Measurements from ENCODE around the gene DDA1. TPM values are rescaled to one million over a fixed set of nuclear protein-coding genes. Genes with fewer than 3 reads are reported as not detected.

Gene DDA1
- total RNA-seq, 1 experiment from 2014 or later = 72.5 TPM

GRCh38 chr19:17262557-17262956 lies 46.8 kb upstream of the DDA1 start:
- H3K4me2 ChIP-seq = no peak overlapping the region
- CTCF ChIA-PET = no interaction called here

GRCh38 chr19:17263712-17264640 lies 45.4 kb upstream of the DDA1 start:
- Histone ChIP-seq H3K9me3 (ENCODE audit: insufficient read depth, low read depth) (no peaks in the 10 kb centered on the region), H3K79me2 (ENCODE audit: low read depth) (peaks cover 14% of the 10 kb centered on the region), H3K36me3 (ENCODE audit: low read depth) (no peaks in the 10 kb centered on the region), H3F3A (ENCODE audit: insufficient read depth, low read depth) (peaks cover 32% of the 10 kb centered on the region), H4K20me1 (ENCODE audit: insufficient read depth) (no peaks in the 10 kb centered on the region), H3K27me3 (ENCODE audit: insufficient read depth, low read depth) (no peaks in the 10 kb centered on the region), H3K9me2 (ENCODE audit: insufficient read depth) (no peaks in the 10 kb centered on the region), H3K4me1 (replicated peaks; ENCODE audit: insufficient read depth) (peaks cover 28% of the 10 kb centered on the region), H3K27ac (no peak overlapping the region), H3K4me3 (no peak overlapping the region), H2AFZ (no peak overlapping the region), H3K4me2 (no peak overlapping the region)
- ChIA-PET CTCF (no interaction called here), POLR2A (ENCODE audit: unreplicated experiment) (no interaction called here)
- intact Hi-C loops (cut with micrococcal nuclease; ENCODE audit: unreplicated experiment) = loop anchor here (5.0 kb wide), 1 partner anchor 37 kb away; the partner anchor contains the start of gene OCEL1
- DNase-seq = peak in 1 of 2 experiments; percentile 32
- TF ChIP-seq, protein P1, sequence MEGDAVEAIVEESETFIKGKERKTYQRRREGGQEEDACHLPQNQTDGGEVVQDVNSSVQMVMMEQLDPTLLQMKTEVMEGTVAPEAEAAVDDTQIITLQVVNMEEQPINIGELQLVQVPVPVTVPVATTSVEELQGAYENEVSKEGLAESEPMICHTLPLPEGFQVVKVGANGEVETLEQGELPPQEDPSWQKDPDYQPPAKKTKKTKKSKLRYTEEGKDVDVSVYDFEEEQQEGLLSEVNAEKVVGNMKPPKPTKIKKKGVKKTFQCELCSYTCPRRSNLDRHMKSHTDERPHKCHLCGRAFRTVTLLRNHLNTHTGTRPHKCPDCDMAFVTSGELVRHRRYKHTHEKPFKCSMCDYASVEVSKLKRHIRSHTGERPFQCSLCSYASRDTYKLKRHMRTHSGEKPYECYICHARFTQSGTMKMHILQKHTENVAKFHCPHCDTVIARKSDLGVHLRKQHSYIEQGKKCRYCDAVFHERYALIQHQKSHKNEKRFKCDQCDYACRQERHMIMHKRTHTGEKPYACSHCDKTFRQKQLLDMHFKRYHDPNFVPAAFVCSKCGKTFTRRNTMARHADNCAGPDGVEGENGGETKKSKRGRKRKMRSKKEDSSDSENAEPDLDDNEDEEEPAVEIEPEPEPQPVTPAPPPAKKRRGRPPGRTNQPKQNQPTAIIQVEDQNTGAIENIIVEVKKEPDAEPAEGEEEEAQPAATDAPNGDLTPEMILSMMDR (conservative IDR thresholded peaks at IDR 0.05) = no peak
- no peak for TF ChIP-seq EZH2 (IDR thresholded peaks at IDR 0.05; ENCODE audit: low read depth)
- BruUV-seq (replicated peaks) = no TSS peak

More at GRCh38 chr19:17262557-17262956, 46.8 kb upstream of the DDA1 start:
- no peak overlapping the region for H3K4me3 ChIP-seq
- no peaks in the 10 kb centered on the region for H3K36me3 ChIP-seq (ENCODE audit: low read depth)
- no TSS peak for BruUV-seq (replicated peaks)
- POLR2A ChIA-PET (ENCODE audit: unreplicated experiment) = no interaction called here
- no peak for DNase-seq
- intact Hi-C loops (cut with micrococcal nuclease; ENCODE audit: unreplicated experiment) = loop anchor here (5.0 kb wide), 1 partner anchor 35 kb away; the partner anchor contains the start of gene OCEL1
- H3K79me2 ChIP-seq (ENCODE audit: low read depth) = peaks cover 2% of the 10 kb centered on the region
- no peaks in the 10 kb centered on the region for H3K9me3 ChIP-seq (ENCODE audit: insufficient read depth, low read depth)
- no peaks in the 10 kb centered on the region for H3K9me2 ChIP-seq (ENCODE audit: insufficient read depth)
- TF ChIP-seq EZH2 (IDR thresholded peaks at IDR 0.05; ENCODE audit: low read depth) = no peak
- TF ChIP-seq, protein P1 (conservative IDR thresholded peaks at IDR 0.05) = no peak
- H2AFZ ChIP-seq = no peak overlapping the region
- H4K20me1 ChIP-seq (ENCODE audit: insufficient read depth) = no peaks in the 10 kb centered on the region
- peaks cover 28% of the 10 kb centered on the region for H3K4me1 ChIP-seq (replicated peaks; ENCODE audit: insufficient read depth)
- H3K27me3 ChIP-seq (ENCODE audit: insufficient read depth, low read depth) = no peaks in the 10 kb centered on the region
- H3F3A ChIP-seq (ENCODE audit: insufficient read depth, low read depth) = peaks cover 27% of the 10 kb centered on the region
- H3K27ac ChIP-seq = no peak overlapping the region

DNA sequence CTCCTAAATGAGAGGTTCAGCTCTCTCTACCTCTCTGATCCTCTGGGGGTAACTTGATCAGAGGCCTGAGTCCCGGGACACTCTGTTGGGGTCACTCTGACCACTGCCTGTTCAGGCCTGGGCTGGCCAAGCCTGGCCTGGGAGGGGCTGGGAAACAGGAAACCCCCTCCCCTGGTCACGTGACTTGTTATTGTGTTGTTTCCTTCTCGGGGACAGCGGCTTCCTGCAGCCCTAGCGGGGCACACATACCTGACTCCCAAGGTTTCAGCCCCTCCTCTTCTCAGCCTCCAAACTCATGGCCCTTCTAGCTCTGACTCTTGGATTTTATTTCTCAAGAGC lies 44.8 kb upstream of the DDA1 start, which contains the start of gene USHBP1:
Gene USHBP1, minus strand, starts transcription at position 105 of the 339 bp plus-strand sequence. CDS start 446 bp downstream, outside the sequence.
- intact Hi-C loops (cut with micrococcal nuclease; ENCODE audit: unreplicated experiment) = loop anchor here (5.0 kb wide), 1 partner anchor 37 kb away; the partner anchor contains the start of gene OCEL1

More for the DNA sequence above, 44.8 kb upstream of the DDA1 start, which contains the start of gene USHBP1:
- no peaks in the 10 kb centered on the region for H3K9me3 ChIP-seq (ENCODE audit: insufficient read depth, low read depth)
- H3K4me1 ChIP-seq (replicated peaks; ENCODE audit: insufficient read depth) = peaks cover 28% of the 10 kb centered on the region
- ChIA-PET POLR2A (ENCODE audit: unreplicated experiment) (interaction anchor here (0.6 kb wide), 1 partner anchor 9 kb away, joined by 3 read pairs; no protein-coding TSS in a partner anchor), CTCF (interaction anchor here (1.0 kb wide), 1 partner anchor 22 kb away, joined by 9 read pairs; no protein-coding TSS in a partner anchor)
- 0 out of 2 replicates have a peak, but pooled peaks cover 3% of the 10 kb centered on the region for H3K36me3 ChIP-seq (ENCODE audit: low read depth)
- no peaks in the 10 kb centered on the region for H3K9me2 ChIP-seq (ENCODE audit: insufficient read depth)
- peaks cover 32% of the 10 kb centered on the region for H3F3A ChIP-seq (ENCODE audit: insufficient read depth, low read depth)
- peak within 1 kb of the TSS; percentile 70 for H3K27ac ChIP-seq
- no TSS peak for BruUV-seq (replicated peaks)
- no peaks in the 10 kb centered on the region for H3K27me3 ChIP-seq (ENCODE audit: insufficient read depth, low read depth)
- H3K4me2 ChIP-seq = peak within 1 kb of the TSS; percentile 34; the same call in 1 of the 2 replicates
- H3K79me2 ChIP-seq (ENCODE audit: low read depth) = peaks cover 17% of the 10 kb centered on the region
- H4K20me1 ChIP-seq (ENCODE audit: insufficient read depth) = no peaks in the 10 kb centered on the region
- no peak within 1 kb of the TSS for H3K4me3 ChIP-seq
- no peak within 1 kb of the TSS for H2AFZ ChIP-seq
- peak in 1 of 2 experiments; percentile 34 for DNase-seq
- TF ChIP-seq, protein P1 (conservative IDR thresholded peaks at IDR 0.05) = no peak
- no peak for TF ChIP-seq EZH2 (IDR thresholded peaks at IDR 0.05; ENCODE audit: low read depth)

Data from PC-9 (cell line).